H9 (cell line): ENCODE measurements around the gene AIG1. TPM values are rescaled to one million over a fixed set of nuclear protein-coding genes. Genes with fewer than 3 reads are reported as not detected.

ENCODE experiments used
- DNase-seq: peaks from one replicate; pipeline ENCODE4 v3.0.0-alpha.2; 2017
- H2AFZ ChIP-seq: one replicate; pipeline ENCODE4 v1.6.1; 2013; ENCODE audit warnings: mild to moderate bottlenecking, low read length, control low read depth, moderate library complexity
- H2AK5ac ChIP-seq: 2 replicates; pipeline ENCODE4 v1.6.1; 2013; ENCODE audit warnings: low read length, control low read depth, mixed read lengths; ENCODE audit not compliant: insufficient read length
- H2BK120ac ChIP-seq: one replicate; pipeline ENCODE4 v1.6.1; 2013; ENCODE audit warnings: low read depth, mild to moderate bottlenecking, low read length, control low read depth, inconsistent platforms; ENCODE audit not compliant: poor library complexity, severe bottlenecking
- H2BK12ac ChIP-seq: 2 replicates; pipeline ENCODE4 v1.6.1; 2013; ENCODE audit warnings: low read length, control low read depth, mixed read lengths, low read depth; ENCODE audit not compliant: insufficient read length
- H2BK15ac ChIP-seq: 2 replicates; pipeline ENCODE4 v1.6.1; 2013; ENCODE audit warnings: low read depth, low read length, control low read depth
- H2BK20ac ChIP-seq: one replicate; pipeline ENCODE4 v1.6.1; 2013; ENCODE audit warnings: low read depth, mild to moderate bottlenecking, low read length, control low read depth, inconsistent platforms; ENCODE audit not compliant: poor library complexity, severe bottlenecking
- H2BK5ac ChIP-seq: 2 replicates; pipeline ENCODE4 v1.6.1; 2013; ENCODE audit warnings: low read length, control low read depth, mixed read lengths; ENCODE audit not compliant: insufficient read length
- H3K14ac ChIP-seq: 2 replicates; pipeline ENCODE4 v1.6.1; 2013; ENCODE audit warnings: low read length, control low read depth; ENCODE audit not compliant: insufficient read depth
- H3K18ac ChIP-seq: 2 replicates; pipeline ENCODE4 v1.6.1; 2013; ENCODE audit warnings: low read depth, mild to moderate bottlenecking, mixed read lengths, low read length, control low read depth; ENCODE audit not compliant: insufficient read length
- H3K23ac ChIP-seq: 2 replicates; pipeline ENCODE4 v1.6.1; 2013; ENCODE audit warnings: low read length, control low read depth, mixed read lengths, low read depth; ENCODE audit not compliant: insufficient read length
- H3K23me2 ChIP-seq: 2 replicates; pipeline ENCODE4 v1.6.1; 2013; ENCODE audit warnings: low read depth, mild to moderate bottlenecking, mixed read lengths, low read length, control low read depth; ENCODE audit not compliant: insufficient read length, poor library complexity, severe bottlenecking
- H3K27ac ChIP-seq: 2 replicates; pipeline ENCODE4 v1.5.1; 2013; ENCODE audit warnings: low read length, control low read depth, mixed read lengths, low read depth; ENCODE audit not compliant: insufficient read length
- H3K27me3 ChIP-seq: 2 replicates; pipeline ENCODE4 v1.6.1; 2013; ENCODE audit warnings: low read length, control low read depth, inconsistent platforms; ENCODE audit not compliant: insufficient read depth
- H3K4ac ChIP-seq: 2 replicates; pipeline ENCODE4 v1.6.1; 2013; ENCODE audit warnings: low read depth, mild to moderate bottlenecking, control low read depth, inconsistent platforms, low read length, moderate library complexity
- H3K4me1 ChIP-seq: 2 replicates; pipeline ENCODE4 v1.6.1; 2013; ENCODE audit warnings: low read length, control low read depth, inconsistent platforms; ENCODE audit not compliant: insufficient read depth
- H3K4me2 ChIP-seq: 2 replicates; pipeline ENCODE4 v1.6.1; 2013; ENCODE audit warnings: low read length, control low read depth, mixed read lengths; ENCODE audit not compliant: insufficient read length, insufficient read depth
- H3K56ac ChIP-seq: 2 replicates; pipeline ENCODE4 v1.6.1; 2013; ENCODE audit warnings: low read depth, mild to moderate bottlenecking, mixed read lengths, low read length, control low read depth; ENCODE audit not compliant: insufficient read length
- H3K79me1 ChIP-seq: 2 replicates; pipeline ENCODE4 v1.6.1; 2013; ENCODE audit warnings: low read depth, mild to moderate bottlenecking, moderate library complexity, low read length, control low read depth, inconsistent platforms; ENCODE audit not compliant: insufficient read depth, poor library complexity, severe bottlenecking
- H3K79me2 ChIP-seq: 2 replicates; pipeline ENCODE4 v1.6.1; 2013; ENCODE audit warnings: low read length, control low read depth, inconsistent platforms; ENCODE audit not compliant: insufficient read depth
- H3K9ac ChIP-seq: 2 replicates; pipeline ENCODE4 v1.6.1; 2013; ENCODE audit warnings: low read length, control low read depth, mixed read lengths; ENCODE audit not compliant: insufficient read length; ENCODE audit errors: extremely low read depth
- H3K9me3 ChIP-seq: one replicate; pipeline ENCODE4 v1.6.1; 2013; ENCODE audit warnings: low read depth, low read length, inconsistent platforms; ENCODE audit not compliant: control insufficient read depth
- H3T11ph ChIP-seq: one replicate; pipeline ENCODE4 v1.6.1; 2013; ENCODE audit warnings: mild to moderate bottlenecking, low read length, control low read depth, inconsistent platforms
- H4K20me1 ChIP-seq: one replicate; pipeline ENCODE4 v1.6.1; 2013; ENCODE audit not compliant: control insufficient read depth, insufficient read length, insufficient read depth
- H4K5ac ChIP-seq: 2 replicates; pipeline ENCODE4 v1.6.1; 2013; ENCODE audit warnings: low read depth, mild to moderate bottlenecking, mixed read lengths, low read length, control low read depth; ENCODE audit not compliant: insufficient read length
- H4K8ac ChIP-seq: replicated peaks from 2 replicates; pipeline ENCODE4 v1.6.1; 2013; ENCODE audit warnings: low read length, control low read depth, mixed read lengths, low read depth; ENCODE audit not compliant: insufficient read length
- H4K91ac ChIP-seq: 2 replicates; pipeline ENCODE4 v1.6.1; 2013; ENCODE audit warnings: low read depth, mild to moderate bottlenecking, moderate library complexity, mixed read lengths, low read length, control low read depth; ENCODE audit not compliant: insufficient read length
- H3K27ac Mint-ChIP-seq, 3 experiments: 2 replicates in 2 of 3; 3 replicates in 1 of 3; pipeline ENCODE4 v1.8.0; 2020 to 2021; ENCODE audit warnings: mixed read lengths in 3 of 3, mild to moderate bottlenecking in 1 of 3, moderate library complexity in 1 of 3
- H3K27me3 Mint-ChIP-seq: 2 replicates; pipeline ENCODE4 v1.8.0; 2021; ENCODE audit warnings: low read depth, mild to moderate bottlenecking, moderate library complexity, mixed read lengths
- H3K36me3 Mint-ChIP-seq, 3 experiments: 2 replicates in 2 of 3; 3 replicates in 1 of 3; pipeline ENCODE4 v1.8.0; 2020 to 2021; ENCODE audit warnings: low read depth in 3 of 3, mixed read lengths in 3 of 3; ENCODE audit not compliant: insufficient read depth in 1 of 3
- H3K4me1 Mint-ChIP-seq, 2 experiments: 2 replicates each; pipeline ENCODE4 v1.8.0; 2020; ENCODE audit warnings: mixed read lengths in 2 of 2
- H3K4me3 Mint-ChIP-seq, 2 experiments: 2 replicates in 1 of 2; 3 replicates in 1 of 2; pipeline ENCODE4 v1.8.0; 2020 to 2021; ENCODE audit warnings: mild to moderate bottlenecking in 2 of 2, mixed read lengths in 2 of 2, moderate library complexity in 1 of 2
- H3K9me3 Mint-ChIP-seq, 2 experiments: 2 replicates in 1 of 2; 3 replicates in 1 of 2; pipeline ENCODE4 v1.8.0; 2020; ENCODE audit warnings: mild to moderate bottlenecking in 2 of 2, mixed read lengths in 2 of 2, moderate library complexity in 1 of 2
- CTCF ChIP-seq: fragments of 200-600 bp; sonication (generic); conservative IDR thresholded peaks from 3 replicates; pipeline ENCODE4 v1.8.0; 2021; ENCODE audit warnings: antibody characterized with exemption, mild to moderate bottlenecking
- WGBS: extraction: QIAGEN DNeasy Blood & Tissue Kit; methylation state at CpG from one replicate; pipeline ENCODE4 v1.1.7; 2013; ENCODE audit warnings: missing lambda C conversion rate, low lambda C conversion rate, mixed read lengths; ENCODE audit not compliant: insufficient read length; ENCODE audit errors: extremely low coverage; 5-methylcytosine and 5-hydroxymethylcytosine counted together
- total RNA-seq: library from RNA; stranded (reverse); gene quantifications from 2 replicates; pipeline ENCODE4 v1.2.1, GENCODE V29; 2021

AIG1 gene
- total RNA-seq, 1 experiment from 2014 or later, result 44.6 TPM

GRCh38 chr6:143200167-143200770, 139.6 kb downstream of the AIG1 start:
- Histone ChIP-seq H2BK5ac (no peak overlapping the region), H4K20me1 (no peaks in the 10 kb centered on the region), H3K4me1 (no peaks in the 10 kb centered on the region), H2AK5ac (no peak overlapping the region), H2BK12ac (no peak overlapping the region), H3T11ph (no peak overlapping the region), H2BK15ac (no peak overlapping the region), H3K79me1 (peaks cover 2% of the 10 kb centered on the region), H2BK20ac (no peak overlapping the region), H2AFZ (no peak overlapping the region), H4K91ac (no peak overlapping the region), H3K23me2 (no peaks in the 10 kb centered on the region), H3K27me3 (no peaks in the 10 kb centered on the region), H3K23ac (no peak overlapping the region), H3K9me3 (no peaks in the 10 kb centered on the region), H3K18ac (no peak overlapping the region), H4K8ac (no peak overlapping the region), H2BK120ac (no peak overlapping the region), H3K9ac (no peak overlapping the region), H4K5ac (no peak overlapping the region), H3K14ac (no peak overlapping the region), H3K27ac (no peak overlapping the region), H3K56ac (no peak overlapping the region), H3K4me2 (no peak overlapping the region), H3K79me2 (no peaks in the 10 kb centered on the region), H3K4ac (no peak overlapping the region)
- Mint-ChIP-seq H3K4me3 (no peak overlapping the region), H3K9me3 (no peaks in the 10 kb centered on the region; a peak in 1 of 5 replicates), H3K27ac (no peak overlapping the region), H3K27me3 (no peaks in the 10 kb centered on the region), H3K36me3 (peaks cover 4 to 18% (median 14%) of the 10 kb centered on the region in 3 experiments; a peak in 5 of 7 replicates), H3K4me1 (no peaks in the 10 kb centered on the region)
- DNase-seq, result no peak
- no peak for TF ChIP-seq CTCF
- no CpG with 5 or more reads among the region's 6 CpGs for WGBS
